Stimulated activated CD4-positive, alpha-beta T cell treated with anti-CD3 and anti-CD28 coated beads, Interleukin-12 subunit alpha, Interleukin-12 subunit beta, amount 100 ng/mL, for 24 hours (primary cell): ENCODE results near the gene DOC2B.
"Not testable (repeated sequence)": the region's sequence is repeated elsewhere in the genome, so short reads cannot be mapped to it uniquely, and the experiment has no call there.

Source experiments
- DNase-seq, 2 experiments: peaks; one replicate each; pipeline ENCODE4 v3.0.0-alpha.2; 2020; ENCODE audit warnings: low read depth in 2 of 2

The DOC2B gene

DNA sequence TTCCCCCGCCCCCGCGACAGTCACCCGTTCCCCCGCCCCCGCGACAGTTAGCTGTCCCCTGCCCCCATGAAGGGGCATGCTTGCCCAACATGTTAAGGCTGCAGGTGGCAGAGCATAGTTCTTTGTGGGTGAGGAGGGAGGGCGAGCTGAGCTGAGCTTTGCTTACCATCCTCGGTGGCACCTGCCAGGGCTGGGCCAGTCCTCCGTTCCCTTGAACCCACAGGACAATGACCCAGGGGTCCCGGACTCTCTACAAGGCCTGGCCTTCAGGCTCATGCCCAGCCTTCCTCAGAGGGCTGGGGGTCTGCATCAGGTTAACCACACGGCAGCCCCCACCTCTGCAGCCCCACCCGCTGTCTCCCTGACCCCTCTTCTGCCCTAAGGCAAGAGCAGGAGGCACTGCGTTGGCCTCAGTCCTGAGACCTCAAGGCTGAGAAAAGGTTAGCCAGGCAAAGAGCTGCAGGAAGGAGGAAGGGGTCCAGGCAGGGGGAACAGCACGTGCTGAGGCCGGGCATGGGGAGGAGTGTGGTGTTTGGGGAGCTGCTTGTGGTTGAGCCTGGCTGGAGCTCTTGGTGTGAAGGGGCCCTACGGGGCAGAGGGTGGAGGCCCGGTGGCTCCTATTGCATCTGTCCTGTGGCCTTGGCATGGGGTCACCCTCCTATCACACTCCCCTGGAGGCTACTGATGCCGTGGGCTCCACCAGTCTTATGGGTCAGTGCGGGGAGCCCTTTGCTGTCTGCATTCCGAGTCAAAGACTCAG, 11.4 kb upstream of the DOC2B start:
- DNase-seq, result no peak

DNA sequence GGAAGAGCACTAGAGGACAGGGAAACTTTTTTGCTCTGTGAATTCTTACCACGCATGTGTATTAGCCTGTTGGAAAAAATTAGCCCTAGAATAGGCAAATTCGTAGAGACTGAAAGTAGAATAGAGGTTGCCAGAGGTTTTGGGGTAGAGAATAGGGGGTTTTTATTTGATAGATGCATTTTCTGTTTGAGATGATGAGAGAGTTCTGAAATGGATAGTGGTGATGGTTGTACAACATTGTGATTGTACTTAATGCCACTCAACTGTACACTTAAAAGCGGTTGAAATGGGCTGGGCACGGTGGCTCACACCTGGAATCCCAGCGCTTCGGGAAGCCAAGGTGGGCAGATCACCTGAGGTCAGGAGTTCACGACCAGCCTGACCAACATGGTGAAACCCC, 8.0 kb upstream of the DOC2B start:
- DNase-seq, result no peak

DNA sequence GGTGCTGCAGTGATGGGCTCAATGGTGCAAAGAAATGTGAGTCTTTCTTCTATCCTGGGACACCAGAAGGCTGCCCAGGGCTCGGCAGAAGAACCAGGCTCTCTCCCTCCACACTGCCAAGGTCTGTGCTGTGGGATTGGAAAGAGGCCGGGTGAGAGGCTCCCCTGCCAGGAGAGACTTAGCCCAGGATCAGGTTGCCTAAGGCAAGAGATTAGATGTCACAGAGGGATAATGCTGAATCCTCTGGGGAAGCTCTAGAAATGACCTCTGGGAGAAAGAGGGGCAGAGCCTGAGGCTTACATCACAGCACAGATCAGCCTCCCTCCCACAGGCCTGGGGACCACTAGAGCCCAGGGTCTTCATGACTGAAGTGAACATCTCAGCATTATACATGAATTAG, 5.7 kb upstream of the DOC2B start:
- DNase-seq, result no peak

DNA sequence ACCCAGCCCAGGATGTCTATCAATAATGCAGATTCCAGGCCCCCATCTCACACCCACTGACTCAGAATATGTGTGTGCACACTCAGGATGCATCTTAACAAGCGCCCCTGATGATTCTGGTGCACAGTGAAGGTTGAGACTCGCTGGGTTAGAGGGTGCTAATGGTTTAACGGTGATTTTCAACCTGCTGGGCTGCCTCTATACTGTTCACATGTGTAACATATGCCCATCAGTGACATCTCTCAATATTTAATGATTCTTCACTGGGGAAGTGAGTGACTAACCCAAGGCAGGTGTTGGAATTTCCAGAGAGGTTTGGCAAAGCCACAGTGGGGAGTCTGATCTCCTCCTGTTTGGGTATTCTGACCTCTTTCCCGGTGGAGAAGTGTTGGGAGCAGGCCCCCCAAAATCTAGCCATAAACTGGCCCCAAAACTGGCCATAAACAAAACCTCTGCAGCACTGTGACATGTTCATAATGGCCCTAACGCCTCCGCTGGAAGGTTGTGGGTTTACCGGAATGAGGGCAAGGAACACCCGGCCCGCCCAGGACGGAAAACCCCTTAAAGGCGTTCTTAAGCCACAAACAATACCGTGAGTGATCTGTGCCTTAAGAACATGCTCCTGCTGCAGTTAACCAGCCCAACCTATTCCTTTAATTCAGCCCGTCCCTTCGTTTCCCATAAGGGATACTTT, 4.1 kb upstream of the DOC2B start:
- peak in 1 of 2 experiments; percentile 45 for DNase-seq

- no peak for DNase-seq
These were observed 1.6 kb upstream of the DOC2B start for GRCh38 chr17:183021-183420.

DNA sequence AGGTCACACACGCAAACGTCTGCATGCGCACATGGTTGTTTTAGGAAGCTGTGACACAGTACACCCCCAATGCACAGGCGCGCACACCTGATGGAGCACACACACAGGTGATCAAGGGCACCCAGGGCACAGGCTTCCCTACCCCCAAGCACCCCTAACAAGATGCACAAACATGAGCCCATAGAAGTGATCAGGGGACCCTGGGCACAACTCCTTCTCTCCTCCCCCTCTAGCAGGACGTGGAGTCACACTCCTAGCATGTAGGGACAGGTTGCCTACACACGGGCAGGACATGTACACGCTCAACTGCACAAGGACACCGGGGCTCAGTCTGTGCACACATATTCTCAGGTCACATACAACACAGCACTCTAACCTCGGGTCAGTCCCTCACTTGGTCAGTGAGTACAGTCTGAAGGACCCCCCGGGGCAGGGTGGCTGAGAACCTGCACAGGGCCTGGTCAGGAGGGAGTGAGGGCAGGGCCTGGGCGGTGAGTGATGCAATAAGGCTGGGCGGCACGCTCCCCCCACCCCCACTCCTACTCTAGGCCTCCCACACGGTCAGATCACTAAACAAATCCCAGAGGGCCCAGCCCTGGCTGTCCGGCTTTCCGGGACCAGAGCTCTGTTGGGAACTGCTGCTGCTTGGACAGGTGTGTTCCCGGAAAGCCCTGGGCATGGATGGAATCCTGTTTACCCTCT, 751 bp upstream of the DOC2B start:
- no peak for DNase-seq

- DNase-seq, result no peak
These were observed 837 bp downstream of the DOC2B start for GRCh38 chr17:180381-181244.

DNA sequence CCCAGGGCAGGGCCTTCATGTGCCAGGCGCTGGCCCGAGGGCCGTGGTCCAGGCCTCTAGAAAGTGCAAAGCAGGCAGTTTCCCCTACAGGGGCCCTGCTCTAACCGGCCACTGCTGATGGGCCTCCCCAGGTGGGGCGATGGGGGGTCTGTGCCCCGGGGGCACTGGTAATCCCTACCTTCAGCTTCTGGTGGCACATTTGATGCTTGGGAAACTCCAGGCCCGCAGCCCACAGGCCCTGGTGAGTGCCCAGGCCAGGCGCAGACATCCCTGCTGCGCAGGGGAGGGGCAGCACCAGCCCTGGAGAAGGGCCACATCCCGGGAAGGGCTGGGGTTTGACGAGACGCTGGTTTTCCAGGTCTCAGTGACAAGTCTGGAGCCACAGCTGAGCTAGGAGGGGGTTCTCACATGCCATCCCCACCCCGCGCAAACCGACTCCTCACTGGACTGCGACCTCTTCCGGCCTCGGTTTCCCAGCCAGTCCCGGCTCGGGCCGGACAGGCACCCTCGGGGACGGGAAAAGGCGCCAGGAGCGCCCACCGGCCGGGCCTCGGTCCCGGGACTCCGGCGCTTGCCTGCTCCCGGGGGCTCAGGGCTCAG, 1.6 kb downstream of the DOC2B start:
- no peak for DNase-seq

- DNase-seq, result no peak
These were observed 2.4 kb downstream of the DOC2B start for GRCh38 chr17:179066-179432.

DNA sequence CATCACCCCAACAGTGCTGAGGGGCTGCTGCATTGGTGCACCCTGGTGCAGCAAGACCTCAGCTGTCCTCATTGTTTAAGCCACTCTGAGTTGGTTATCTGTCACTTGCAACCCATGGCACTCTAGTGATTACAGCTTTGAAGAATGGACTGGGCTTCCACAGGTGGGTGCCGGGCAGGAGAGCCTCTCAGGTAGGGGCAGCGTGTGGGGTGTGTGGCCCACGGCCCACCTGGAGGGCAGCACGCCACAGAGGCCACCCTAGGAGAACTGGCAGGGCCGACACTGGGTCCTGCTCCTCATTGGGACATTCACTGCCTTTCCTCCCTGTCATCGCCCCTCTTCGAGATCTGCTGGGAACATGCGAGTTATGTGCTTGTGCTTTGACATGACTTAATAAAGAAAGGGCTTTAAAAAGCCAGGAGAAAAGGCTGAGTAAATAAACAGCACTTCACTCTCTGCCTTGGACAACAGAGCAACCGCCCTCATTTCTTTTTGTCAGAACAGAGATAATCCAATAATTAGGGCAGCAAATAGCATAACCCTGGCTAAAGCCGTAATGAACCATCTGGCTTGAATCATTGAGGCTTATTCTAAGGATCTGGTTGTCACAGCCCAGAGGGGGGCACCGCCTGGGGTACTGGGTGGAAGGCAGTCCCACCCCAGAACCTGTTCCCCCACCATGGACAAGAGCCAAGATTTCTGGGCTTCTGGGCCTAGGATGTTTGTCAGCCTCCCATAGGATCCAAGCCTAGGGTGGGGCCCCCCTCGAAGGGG, 3.0 kb downstream of the DOC2B start:
- DNase-seq, result no peak

DNA sequence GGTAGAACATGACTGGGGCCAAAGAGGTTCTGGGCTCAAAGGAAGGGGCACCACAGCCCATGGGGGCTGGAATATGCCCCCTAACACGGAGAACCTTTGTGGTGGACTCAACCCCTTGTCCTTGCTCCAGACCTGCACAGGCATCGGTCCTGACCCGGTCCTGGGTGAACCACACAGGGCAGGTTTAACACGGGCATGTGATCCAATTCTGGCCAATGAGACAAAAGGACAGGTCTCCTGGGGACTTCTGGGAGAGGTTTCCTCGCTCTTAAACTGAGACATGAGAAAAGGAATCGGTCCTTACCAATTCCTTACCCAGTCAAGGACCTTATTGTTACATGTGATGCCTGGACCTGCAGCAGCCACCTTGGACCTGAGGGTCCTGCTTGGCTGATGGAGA, 3.7 kb downstream of the DOC2B start:
- DNase-seq, result no peak

DNA sequence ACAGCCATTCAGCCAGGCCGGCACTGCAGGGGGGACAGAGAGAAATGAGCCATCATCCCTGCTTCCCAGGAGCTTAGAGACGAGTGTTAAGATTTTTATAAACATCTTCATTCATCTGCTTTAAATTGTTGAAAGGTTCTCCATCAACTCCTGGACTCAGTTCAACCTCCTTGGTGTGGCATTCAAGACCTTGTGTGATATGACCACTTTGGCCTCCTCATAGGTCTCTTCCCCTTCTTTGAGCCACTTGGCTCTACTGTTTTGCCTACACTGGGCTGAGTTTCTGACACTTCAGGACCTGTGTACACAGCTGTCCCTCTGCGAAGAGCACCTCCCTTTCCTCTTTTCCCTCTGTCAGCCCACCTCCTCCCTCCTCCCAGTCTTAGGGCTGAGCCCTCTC, 4.3 kb downstream of the DOC2B start:
- no peak for DNase-seq

GRCh38 chr17:173166-173911, 8.1 kb downstream of the DOC2B start:
- no peak for DNase-seq

- DNase-seq, result no peak
These were observed 9.0 kb downstream of the DOC2B start for GRCh38 chr17:172401-172800.

- DNase-seq, result no peak
These were observed 9.6 kb downstream of the DOC2B start for GRCh38 chr17:171871-172270.

- DNase-seq, result no peak
These were observed 11.2 kb downstream of the DOC2B start for GRCh38 chr17:170130-170670.

GRCh38 chr17:168614-169013, 12.8 kb downstream of the DOC2B start:
- DNase-seq, result not testable (repeated sequence)

DNA sequence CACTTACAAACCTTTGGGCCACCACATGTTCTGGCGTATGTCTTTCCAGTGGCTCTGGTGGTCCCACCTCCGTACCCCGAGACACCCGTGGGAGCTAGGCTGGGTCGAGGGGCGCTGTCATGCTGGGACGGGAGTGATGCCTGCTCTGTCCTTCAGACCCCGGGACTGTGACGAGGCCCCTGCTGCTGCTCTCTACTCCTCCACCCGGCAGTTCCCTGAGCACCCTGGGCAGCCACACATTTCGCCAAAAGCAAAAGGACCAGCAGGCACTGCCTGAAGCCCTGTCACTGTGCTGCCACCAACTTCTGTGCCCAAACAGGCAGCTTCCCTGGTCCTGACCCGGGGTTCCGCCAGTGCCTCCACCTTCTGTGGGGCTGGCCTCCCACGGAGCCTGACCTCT, 15.5 kb downstream of the DOC2B start:
- no peak for DNase-seq

GRCh38 chr17:164303-165235, 16.9 kb downstream of the DOC2B start:
- no peak for DNase-seq
